ENCODE measurements around the gene PLXDC2. TPM values are rescaled to one million over a fixed set of nuclear protein-coding genes. Genes with fewer than 3 reads are reported as not detected.

Gene PLXDC2
- total RNA-seq, 2 experiments from 2014 or later: not detected

GRCh38 chr10:19961076-19962053, 145.1 kb downstream of the PLXDC2 start:
- H3K27me3 Mint-ChIP-seq: no peaks in the 10 kb centered on the region
- H3K4me1 Mint-ChIP-seq: no peaks in the 10 kb centered on the region
- ChIA-PET POLR2A (no interaction called here), CTCF (no interaction called here)
- peaks cover 13% of the 10 kb centered on the region for H3K9me3 Mint-ChIP-seq
- H3K4me3 Mint-ChIP-seq: no peak overlapping the region
- H3K36me3 Mint-ChIP-seq (ENCODE audit: low read depth): no peaks in the 10 kb centered on the region
- DNase-seq: no peak
- H3K27ac Mint-ChIP-seq: no peak overlapping the region

DNA sequence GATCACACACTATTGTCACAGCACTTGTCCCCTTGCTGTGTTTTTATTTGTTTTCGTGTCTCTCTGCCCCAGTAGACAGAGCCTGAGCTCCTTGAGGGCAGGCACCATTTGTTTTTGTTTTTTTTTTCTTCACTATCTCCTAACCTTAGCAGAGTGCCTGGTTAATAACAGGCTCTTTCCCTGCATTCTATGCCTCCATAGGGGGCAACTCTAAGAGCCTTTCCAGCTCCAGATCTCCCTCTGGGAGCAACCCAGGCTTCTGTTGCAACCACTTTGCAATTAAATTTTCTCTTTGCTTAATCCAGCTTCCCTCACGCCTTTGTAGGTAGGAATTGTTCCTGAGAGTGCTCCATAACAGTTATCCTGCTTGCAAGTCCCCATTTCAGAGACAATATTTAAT, 148.4 kb downstream of the PLXDC2 start:
- Mint-ChIP-seq H3K4me3 (no peak overlapping the region), H3K4me1 (no peaks in the 10 kb centered on the region)

GRCh38 chr10:19966751-19967150, 150.5 kb downstream of the PLXDC2 start:
- H3K9me3 Mint-ChIP-seq: peaks cover 7% of the 10 kb centered on the region
- no peak overlapping the region for H3K4me3 Mint-ChIP-seq
- no peaks in the 10 kb centered on the region for H3K27me3 Mint-ChIP-seq
- no peaks in the 10 kb centered on the region for H3K4me1 Mint-ChIP-seq
- no peak for DNase-seq
- no peaks in the 10 kb centered on the region for H3K36me3 Mint-ChIP-seq (ENCODE audit: low read depth)
- ChIA-PET POLR2A (no interaction called here), CTCF (no interaction called here)
- no peak overlapping the region for H3K27ac Mint-ChIP-seq

More for the DNA sequence above, 148.4 kb downstream of the PLXDC2 start:
- Mint-ChIP-seq H3K27me3 (no peaks in the 10 kb centered on the region), H3K36me3 (ENCODE audit: low read depth) (no peaks in the 10 kb centered on the region), H3K27ac (no peak overlapping the region), H3K9me3 (peaks cover 13% of the 10 kb centered on the region)
- CTCF ChIA-PET: no interaction called here
- no peak for DNase-seq
- POLR2A ChIA-PET: no interaction called here

DNA sequence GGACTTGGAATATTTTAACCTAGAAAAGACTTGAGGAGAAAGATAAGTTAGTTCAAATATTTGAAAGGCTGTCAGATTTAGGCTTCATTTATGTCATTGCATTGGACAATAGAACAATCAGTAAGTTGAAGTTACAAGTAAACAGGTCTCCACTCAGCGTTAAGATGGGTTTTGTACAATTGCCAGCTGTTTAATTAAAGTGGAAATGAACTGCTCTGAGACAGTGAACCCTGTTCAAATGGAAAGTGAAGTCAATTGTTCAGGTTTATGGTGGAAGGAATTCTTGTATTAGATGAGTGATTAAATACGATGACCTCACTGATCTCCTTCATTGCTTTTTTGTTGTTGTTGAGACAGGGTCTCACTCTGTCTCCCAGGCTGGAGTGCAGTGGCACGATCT, 151.7 kb downstream of the PLXDC2 start:
- CTCF ChIA-PET: no interaction called here
- H3K4me3 Mint-ChIP-seq: no peak overlapping the region

DNA sequence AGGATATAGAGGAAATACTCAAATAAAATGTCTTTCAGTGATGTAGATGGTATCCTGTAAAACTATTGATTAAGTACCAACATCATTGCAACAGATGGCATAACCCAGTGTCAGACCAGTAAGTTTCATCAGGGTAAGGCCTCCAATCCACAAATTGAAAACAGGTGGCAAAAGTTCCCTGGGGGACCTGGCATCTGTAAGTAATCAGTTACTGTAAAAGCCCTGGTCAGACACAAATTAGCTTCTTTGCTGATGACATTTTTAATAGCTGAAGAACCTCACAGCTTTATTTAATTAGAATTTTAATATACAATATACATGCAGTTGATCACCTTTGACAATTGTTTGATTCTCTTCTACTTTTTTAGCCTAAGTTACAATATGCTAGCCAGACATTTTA, 152.5 kb downstream of the PLXDC2 start:
- H3K36me3 Mint-ChIP-seq (ENCODE audit: low read depth): no peaks in the 10 kb centered on the region
- no peak overlapping the region for H3K27ac Mint-ChIP-seq
- DNase-seq: no peak
- no peaks in the 10 kb centered on the region for H3K27me3 Mint-ChIP-seq
- CTCF ChIA-PET: no interaction called here
- no peaks in the 10 kb centered on the region for H3K9me3 Mint-ChIP-seq
- no peak overlapping the region for H3K4me3 Mint-ChIP-seq
- no peaks in the 10 kb centered on the region for H3K4me1 Mint-ChIP-seq
- POLR2A ChIA-PET: no interaction called here

More for the DNA sequence above, 151.7 kb downstream of the PLXDC2 start:
- H3K27ac Mint-ChIP-seq: no peak overlapping the region
- DNase-seq: no peak
- H3K4me1 Mint-ChIP-seq: no peaks in the 10 kb centered on the region
- peaks cover 1% of the 10 kb centered on the region for H3K9me3 Mint-ChIP-seq
- no peaks in the 10 kb centered on the region for H3K27me3 Mint-ChIP-seq
- H3K36me3 Mint-ChIP-seq (ENCODE audit: low read depth): no peaks in the 10 kb centered on the region
- POLR2A ChIA-PET: no interaction called here

DNA sequence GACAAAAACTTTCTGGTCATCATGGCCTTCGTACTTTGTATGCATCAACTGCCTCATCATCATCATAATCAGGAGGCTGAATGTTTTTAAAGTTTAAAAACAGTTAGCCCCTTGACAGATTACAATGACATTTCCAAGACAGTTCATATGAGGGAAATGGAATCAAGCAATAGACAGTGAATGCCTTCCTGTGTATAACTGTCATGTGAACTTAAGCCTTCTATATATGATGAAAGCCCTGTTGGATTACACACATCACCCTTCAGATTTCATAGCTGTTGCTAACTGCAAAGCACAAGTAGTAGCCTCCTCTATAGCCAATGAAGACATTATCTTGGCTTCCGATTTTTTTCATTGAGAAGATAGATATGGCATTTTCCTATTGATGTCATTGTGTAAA, 154.0 kb downstream of the PLXDC2 start:
- H3K36me3 Mint-ChIP-seq (ENCODE audit: low read depth): no peaks in the 10 kb centered on the region
- DNase-seq: no peak
- H3K9me3 Mint-ChIP-seq: no peaks in the 10 kb centered on the region
- POLR2A ChIA-PET: no interaction called here
- H3K4me1 Mint-ChIP-seq: no peaks in the 10 kb centered on the region
- no peak overlapping the region for H3K4me3 Mint-ChIP-seq
- CTCF ChIA-PET: no interaction called here
- no peak overlapping the region for H3K27ac Mint-ChIP-seq
- no peaks in the 10 kb centered on the region for H3K27me3 Mint-ChIP-seq

- no peaks in the 10 kb centered on the region for H3K36me3 Mint-ChIP-seq (ENCODE audit: low read depth)
- H3K27me3 Mint-ChIP-seq: no peaks in the 10 kb centered on the region
- ChIA-PET CTCF (no interaction called here), POLR2A (no interaction called here)
- H3K4me1 Mint-ChIP-seq: no peaks in the 10 kb centered on the region
- H3K27ac Mint-ChIP-seq: no peak overlapping the region
- no peaks in the 10 kb centered on the region for H3K9me3 Mint-ChIP-seq
- no peak for DNase-seq
- no peak overlapping the region for H3K4me3 Mint-ChIP-seq
Measured at GRCh38 chr10:19970717-19971116, 154.5 kb downstream of the PLXDC2 start.

- ChIA-PET CTCF (no interaction called here), POLR2A (no interaction called here)
- no peaks in the 10 kb centered on the region for H3K27me3 Mint-ChIP-seq
- H3K9me3 Mint-ChIP-seq: no peaks in the 10 kb centered on the region
- no peaks in the 10 kb centered on the region for H3K4me1 Mint-ChIP-seq
- H3K27ac Mint-ChIP-seq: no peak overlapping the region
- no peak overlapping the region for H3K4me3 Mint-ChIP-seq
- DNase-seq: no peak
- H3K36me3 Mint-ChIP-seq (ENCODE audit: low read depth): no peaks in the 10 kb centered on the region
Measured at GRCh38 chr10:19971343-19972052, 155.3 kb downstream of the PLXDC2 start.

- no peaks in the 10 kb centered on the region for H3K36me3 Mint-ChIP-seq (ENCODE audit: low read depth)
- H3K9me3 Mint-ChIP-seq: no peaks in the 10 kb centered on the region
- H3K27ac Mint-ChIP-seq: no peak overlapping the region
- ChIA-PET CTCF (no interaction called here), POLR2A (no interaction called here)
- DNase-seq: no peak
- no peaks in the 10 kb centered on the region for H3K4me1 Mint-ChIP-seq
- H3K27me3 Mint-ChIP-seq: no peaks in the 10 kb centered on the region
- H3K4me3 Mint-ChIP-seq: no peak overlapping the region
Measured at GRCh38 chr10:19974138-19974537, 157.9 kb downstream of the PLXDC2 start.

GRCh38 chr10:19974554-19974953, 158.3 kb downstream of the PLXDC2 start:
- POLR2A ChIA-PET: no interaction called here
- CTCF ChIA-PET: no interaction called here

GRCh38 chr10:19977097-19977521, 160.9 kb downstream of the PLXDC2 start:
- Mint-ChIP-seq H3K27ac (no peak overlapping the region), H3K4me3 (no peak overlapping the region), H3K9me3 (no peaks in the 10 kb centered on the region), H3K4me1 (no peaks in the 10 kb centered on the region), H3K36me3 (ENCODE audit: low read depth) (no peaks in the 10 kb centered on the region), H3K27me3 (no peaks in the 10 kb centered on the region)
- ChIA-PET POLR2A (no interaction called here), CTCF (no interaction called here)
- DNase-seq: no peak

More at GRCh38 chr10:19974554-19974953, 158.3 kb downstream of the PLXDC2 start:
- Mint-ChIP-seq H3K27ac (no peak overlapping the region), H3K4me1 (no peaks in the 10 kb centered on the region), H3K27me3 (no peaks in the 10 kb centered on the region), H3K4me3 (no peak overlapping the region), H3K36me3 (ENCODE audit: low read depth) (no peaks in the 10 kb centered on the region), H3K9me3 (no peaks in the 10 kb centered on the region)
- DNase-seq: no peak

DNA sequence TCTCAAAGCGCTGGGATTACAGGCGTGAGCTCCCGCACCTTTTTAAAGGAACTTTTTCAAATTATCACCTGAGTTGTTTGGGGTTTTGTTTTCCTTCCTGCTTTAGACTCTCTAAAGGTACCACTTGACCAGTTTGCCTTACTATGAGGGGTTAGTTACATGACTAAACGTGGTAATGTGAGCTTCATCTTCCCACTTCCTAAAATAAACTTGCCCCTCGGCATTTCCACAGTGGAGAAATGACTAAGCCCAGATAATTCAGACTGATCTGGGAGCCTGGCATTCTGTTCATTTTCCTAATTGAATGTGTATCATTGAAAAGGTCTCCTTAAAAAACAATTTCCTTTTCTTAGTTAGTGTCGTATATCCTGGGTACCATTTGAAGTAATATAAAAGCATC, 163.4 kb downstream of the PLXDC2 start:
- ChIA-PET CTCF (no interaction called here), POLR2A (no interaction called here)
- H3K4me3 Mint-ChIP-seq: no peak overlapping the region
- H3K36me3 Mint-ChIP-seq (ENCODE audit: low read depth): no peaks in the 10 kb centered on the region
- DNase-seq: no peak
- no peaks in the 10 kb centered on the region for H3K27me3 Mint-ChIP-seq
- H3K4me1 Mint-ChIP-seq: no peaks in the 10 kb centered on the region
- no peak overlapping the region for H3K27ac Mint-ChIP-seq
- H3K9me3 Mint-ChIP-seq: peaks cover 4% of the 10 kb centered on the region

DNA sequence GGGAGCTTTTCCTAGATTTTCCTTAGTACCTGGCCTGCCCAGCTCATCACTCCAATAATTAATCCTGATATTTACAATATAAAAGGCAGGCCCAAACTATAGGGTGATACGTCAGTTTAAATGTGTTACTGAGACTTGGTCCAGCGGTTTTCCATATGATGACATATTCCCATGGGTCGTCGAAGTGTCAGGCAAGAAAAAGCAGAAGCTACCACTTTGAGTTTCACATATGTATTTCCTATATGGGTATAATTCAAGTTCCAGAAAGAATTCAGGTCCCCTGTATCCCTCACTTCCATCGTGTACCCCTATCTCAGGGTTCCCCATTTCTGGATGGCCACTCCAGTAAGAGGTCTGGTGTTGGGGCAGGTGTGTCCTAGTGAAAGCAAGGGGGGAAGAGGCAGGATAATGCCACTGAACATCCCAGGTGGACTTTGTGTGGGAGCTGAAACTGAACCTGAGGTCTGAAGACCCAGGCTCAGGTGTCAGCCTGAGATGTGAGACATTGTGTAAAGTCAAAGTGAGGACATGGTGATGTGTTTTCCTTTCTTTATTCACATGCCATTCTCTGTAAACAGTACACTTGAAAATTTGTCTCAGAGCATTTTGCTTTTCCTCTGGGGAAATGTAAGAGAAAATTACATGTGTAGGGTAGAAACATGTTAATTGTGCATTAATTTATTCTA, 167.8 kb downstream of the PLXDC2 start:
- no peak for DNase-seq
- Mint-ChIP-seq H3K36me3 (ENCODE audit: low read depth) (no peaks in the 10 kb centered on the region), H3K27me3 (no peaks in the 10 kb centered on the region), H3K27ac (no peak overlapping the region), H3K4me1 (no peaks in the 10 kb centered on the region), H3K4me3 (no peak overlapping the region), H3K9me3 (peaks cover 4% of the 10 kb centered on the region)
- CTCF ChIA-PET: no interaction called here
- POLR2A ChIA-PET: no interaction called here

Measured in activated CD4-positive, alpha-beta memory T cell treated with anti-CD3 and anti-CD28 coated beads, Interleukin-2, amount 10 ng/mL, durations not matched to agents 7 days and 5 days (primary cell).